ENCODE data around the gene GSE1. TPM values are rescaled to one million over a fixed set of nuclear protein-coding genes. Genes with fewer than 3 reads are reported as not detected.

Gene GSE1
- polyA plus RNA-seq, 1 donor = 70.2 TPM

GRCh38 chr16:85607321-85607765 lies 5.8 kb upstream of the GSE1 start:
- DNase-seq = no peak

GRCh38 chr16:85607796-85608514 lies 5.2 kb upstream of the GSE1 start:
- no peak for DNase-seq

GRCh38 chr16:85608515-85608885 lies 4.6 kb upstream of the GSE1 start:
- DNase-seq = no peak

GRCh38 chr16:85608887-85609286 lies 4.2 kb upstream of the GSE1 start:
- DNase-seq = no peak

GRCh38 chr16:85609539-85609938 lies 3.6 kb upstream of the GSE1 start:
- DNase-seq = no peak

GRCh38 chr16:85610059-85610445 lies 3.1 kb upstream of the GSE1 start:
- DNase-seq = no peak

GRCh38 chr16:85610446-85611193 lies 2.5 kb upstream of the GSE1 start:
- DNase-seq = peak; percentile 87

- DNase-seq = no peak
Measured at GRCh38 chr16:85611194-85611443, 2.0 kb upstream of the GSE1 start.

- DNase-seq = peak; percentile 75
Measured at GRCh38 chr16:85611444-85612190, 1.5 kb upstream of the GSE1 start.

- DNase-seq = no peak
Measured at GRCh38 chr16:85612191-85612800, 826 bp upstream of the GSE1 start.

- no peak for DNase-seq
Measured at GRCh38 chr16:85613604-85614337, 649 bp downstream of the GSE1 start.

- no peak for DNase-seq
Measured at GRCh38 chr16:85614338-85615013, 1.4 kb downstream of the GSE1 start.

GRCh38 chr16:85615014-85615851 lies 2.1 kb downstream of the GSE1 start:
- DNase-seq = no peak

GRCh38 chr16:85615852-85616606 lies 2.9 kb downstream of the GSE1 start:
- peak; percentile 70 for DNase-seq

GRCh38 chr16:85616607-85617321 lies 3.6 kb downstream of the GSE1 start:
- DNase-seq = no peak

- DNase-seq = no peak
Measured at GRCh38 chr16:85617948-85618347, 4.8 kb downstream of the GSE1 start.

GRCh38 chr16:85618521-85618920 lies 5.4 kb downstream of the GSE1 start:
- no peak for DNase-seq

GRCh38 chr16:85619101-85619891 lies 6.2 kb downstream of the GSE1 start:
- no peak for DNase-seq

- DNase-seq = no peak
Measured at GRCh38 chr16:85620374-85620773, 7.3 kb downstream of the GSE1 start.

Data from hindlimb muscle (tissue), 1 donor.